Measurements from ENCODE around the gene EHF.
A peak's percentile ranks its signal among the peaks of the same experiment; 100 is the strongest.

The EHF gene

DNA sequence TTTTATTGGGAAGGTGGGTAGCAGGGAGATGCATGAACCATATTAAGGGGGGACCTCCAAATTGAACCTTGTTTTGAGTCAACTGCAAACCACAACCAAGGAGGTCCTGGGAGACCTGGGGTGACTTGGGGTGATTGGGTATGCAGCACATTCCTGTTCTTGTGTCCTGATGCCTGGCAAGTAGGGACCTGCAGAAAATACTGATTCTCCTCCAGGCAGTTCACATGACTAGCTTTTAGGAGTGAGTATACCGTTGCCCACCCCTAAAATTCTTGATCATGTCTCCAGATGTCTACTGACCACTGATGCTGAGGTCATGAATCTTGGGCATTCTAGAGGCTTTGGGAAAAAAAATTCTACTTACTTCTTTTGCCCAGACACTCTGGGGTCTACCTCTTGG is 6.3 kb downstream of the EHF start:
- DNase-seq, result no peak

DNA sequence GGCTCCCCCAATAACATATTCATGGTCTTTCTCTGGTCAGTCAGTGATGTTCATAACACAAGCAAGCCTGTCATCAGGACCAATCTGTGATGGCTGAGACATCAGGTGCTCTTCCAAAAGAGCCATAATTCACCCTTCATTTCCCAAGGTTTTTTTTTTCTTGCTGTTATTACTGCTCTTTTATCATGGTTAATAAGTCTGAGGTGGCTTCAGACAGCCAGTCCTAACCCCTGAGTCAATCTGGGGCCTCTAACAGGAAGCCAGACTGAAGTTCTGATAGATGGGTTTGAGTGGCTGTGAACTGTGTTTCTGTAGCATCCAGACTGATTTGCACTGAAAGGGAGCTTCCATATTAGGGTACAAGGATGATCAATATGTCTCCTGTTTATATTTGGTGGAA is 8.8 kb downstream of the EHF start:
- DNase-seq, result no peak

DNA sequence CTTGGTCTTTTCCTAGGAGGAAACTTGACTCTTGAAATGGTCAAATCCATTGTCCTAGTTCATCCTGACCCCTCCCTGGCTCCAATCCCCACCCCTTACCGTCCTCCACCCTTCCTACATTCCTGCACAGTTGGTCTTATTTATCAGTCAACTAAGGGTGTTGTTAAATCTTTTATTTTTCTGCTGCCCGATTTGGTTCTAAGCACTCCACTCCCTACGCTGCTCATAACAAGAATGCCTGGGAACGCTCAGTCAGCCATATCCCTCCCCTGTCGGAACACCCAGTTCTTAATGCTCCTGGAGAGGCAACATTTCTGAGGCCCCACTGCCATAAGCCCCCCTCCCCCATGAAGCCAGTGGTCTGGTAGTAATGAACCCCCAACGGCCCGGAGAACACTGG is 9.7 kb downstream of the EHF start:
- DNase-seq, result no peak

DNA sequence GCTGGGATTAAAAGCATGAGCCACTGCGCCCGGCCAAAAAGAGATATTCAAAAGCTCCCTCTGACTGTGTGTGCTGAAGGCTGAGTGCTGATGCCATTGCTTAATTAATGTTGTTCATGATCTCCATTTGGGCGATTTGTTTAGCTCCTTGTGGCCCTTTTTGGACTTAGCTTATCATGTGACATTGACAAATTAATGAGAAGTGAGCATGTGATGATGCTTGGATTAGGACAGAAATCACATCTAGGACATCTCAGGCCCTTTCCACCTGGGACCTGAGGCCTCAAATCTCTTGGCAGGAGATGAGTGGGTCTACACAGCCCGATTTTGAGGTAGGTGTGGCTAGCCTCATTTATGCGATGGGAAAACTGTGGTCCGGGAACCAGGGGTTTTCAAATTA is 10.4 kb downstream of the EHF start:
- DNase-seq, result no peak

DNA sequence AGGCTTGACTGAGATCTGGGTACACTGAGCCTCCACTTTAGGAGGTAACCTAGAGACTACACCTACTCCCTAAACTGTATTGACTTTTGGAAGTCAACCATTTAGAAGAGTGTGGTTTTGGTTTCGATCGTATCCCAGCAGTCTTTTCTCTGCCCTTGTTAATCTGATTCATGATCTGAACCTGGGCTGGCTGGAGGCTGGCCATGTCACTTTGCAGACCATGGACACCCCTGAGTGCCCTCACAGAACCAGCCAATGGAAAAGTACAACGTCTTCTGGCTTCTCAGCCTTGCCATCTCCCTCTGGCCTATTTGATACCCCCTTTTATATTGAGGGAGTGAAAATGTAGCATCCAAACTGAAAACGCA is 10.8 kb downstream of the EHF start:
- DNase-seq, result no peak

DNA sequence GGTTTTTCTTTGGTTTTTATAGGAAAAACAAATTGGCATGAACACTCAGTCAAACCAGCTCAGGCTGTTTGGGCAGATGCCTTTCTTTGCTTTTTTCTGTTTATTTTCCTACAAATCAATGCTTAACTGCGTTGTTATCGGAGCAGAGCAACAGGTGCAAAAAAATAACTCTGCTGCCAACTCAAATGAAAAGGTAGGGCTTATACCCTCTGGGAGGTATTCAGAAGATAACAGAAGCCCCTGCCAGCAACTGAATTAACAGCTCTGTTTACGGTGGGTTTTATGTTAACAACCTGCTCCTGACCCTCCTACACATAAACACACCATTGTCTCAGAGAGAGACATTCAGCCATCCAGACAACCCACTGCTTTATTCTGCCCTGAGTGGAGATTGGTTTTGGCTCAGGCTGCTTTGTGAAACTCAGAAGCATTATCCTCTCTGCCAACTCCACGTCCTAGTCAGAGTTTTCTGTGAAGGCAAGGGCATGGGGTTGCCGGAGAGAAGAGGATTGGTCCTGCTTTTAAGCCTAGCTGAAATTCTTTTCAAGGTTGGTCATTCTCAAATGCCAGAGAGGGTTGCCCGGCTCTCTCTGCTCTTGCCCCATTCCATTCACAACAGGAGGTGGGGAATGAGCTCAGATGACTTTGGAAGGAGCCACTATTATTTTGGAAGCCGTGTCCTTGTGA is 11.4 kb downstream of the EHF start:
- DNase-seq, result no peak

DNA sequence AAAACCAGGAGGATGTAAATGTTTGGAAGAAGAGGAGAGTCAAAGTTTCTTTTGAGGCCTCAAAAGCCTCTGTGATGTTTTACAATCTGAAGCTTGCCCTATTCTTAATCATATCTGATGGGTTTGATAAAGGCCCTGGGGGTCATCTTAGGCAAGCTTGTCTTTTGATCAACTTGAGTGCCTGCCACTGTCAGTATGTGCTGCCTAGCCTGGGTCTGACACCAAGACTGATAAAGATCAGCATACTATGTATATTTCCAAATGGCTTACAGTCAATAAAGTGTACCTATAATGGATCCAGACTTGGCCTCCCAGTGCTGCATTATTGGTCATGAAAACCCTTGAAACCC is 12.7 kb downstream of the EHF start:
- no peak for DNase-seq

DNA sequence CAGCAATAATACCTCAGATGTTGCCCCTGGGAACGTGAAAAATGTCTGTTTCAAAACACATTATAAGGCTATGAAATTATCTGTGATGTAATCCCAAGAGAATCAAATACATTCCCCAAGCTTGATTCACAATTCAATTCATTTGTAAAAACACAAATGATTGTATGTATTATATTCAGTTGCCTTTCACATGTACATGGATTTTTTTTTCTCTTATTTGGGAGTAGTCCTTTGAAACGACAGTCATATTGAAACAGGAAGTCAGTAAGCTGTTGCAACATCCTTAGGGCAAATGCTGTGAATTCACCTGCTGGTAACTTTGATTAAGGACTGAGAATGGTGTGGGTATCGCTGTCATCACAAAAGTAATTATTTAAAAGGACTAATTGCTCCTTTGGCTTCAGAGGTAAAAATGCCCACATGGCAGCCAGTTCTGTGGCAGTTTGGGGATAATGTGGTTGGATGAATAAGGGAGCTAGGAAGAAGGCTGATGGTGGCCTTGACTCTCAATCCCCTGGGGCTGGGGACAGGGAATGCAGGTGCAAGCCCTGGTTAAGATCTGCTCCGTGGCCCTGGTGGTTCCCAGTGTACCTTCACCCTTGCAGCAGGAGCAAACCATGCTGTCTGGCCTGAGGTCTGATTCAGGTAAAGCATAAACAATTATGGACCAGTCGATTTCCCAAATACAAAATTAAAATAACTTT is 13.2 kb downstream of the EHF start:
- no peak for DNase-seq

DNA sequence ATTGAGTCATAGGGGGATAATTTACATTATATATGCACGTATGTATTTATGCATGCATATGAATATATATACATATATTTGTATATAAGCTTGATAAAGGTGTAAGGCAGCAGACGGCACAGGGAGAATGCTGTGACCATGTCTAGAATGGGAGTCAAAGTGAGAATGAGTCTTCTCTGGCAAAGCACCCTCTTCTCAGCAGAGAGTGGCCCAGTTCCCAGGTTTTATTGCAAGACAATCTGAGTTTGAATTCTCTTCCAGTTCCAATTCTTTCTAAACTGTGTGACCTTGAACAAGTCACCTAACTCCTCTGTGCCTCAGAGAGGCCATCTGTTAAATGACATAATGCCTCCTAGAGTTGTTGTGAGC is 13.8 kb downstream of the EHF start:
- no peak for DNase-seq

DNA sequence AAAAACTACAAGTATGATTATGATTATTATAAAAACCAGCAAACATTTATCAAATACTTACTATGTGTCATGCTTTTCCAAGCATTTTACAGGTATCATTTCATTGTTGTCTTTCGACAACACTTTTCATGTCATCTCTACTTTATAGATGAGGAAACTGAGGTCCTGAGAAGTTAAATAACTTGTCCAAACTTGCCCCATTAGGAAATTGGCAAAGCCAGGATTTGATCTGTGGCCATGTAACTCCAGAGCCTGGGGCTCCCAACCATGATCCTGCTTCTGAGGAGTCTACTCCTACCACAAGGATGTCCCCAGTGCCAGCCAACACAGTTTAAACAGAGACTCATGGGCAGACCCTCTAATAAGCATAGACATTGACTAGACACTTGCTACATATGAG is 15.2 kb downstream of the EHF start:
- DNase-seq, result no peak

DNA sequence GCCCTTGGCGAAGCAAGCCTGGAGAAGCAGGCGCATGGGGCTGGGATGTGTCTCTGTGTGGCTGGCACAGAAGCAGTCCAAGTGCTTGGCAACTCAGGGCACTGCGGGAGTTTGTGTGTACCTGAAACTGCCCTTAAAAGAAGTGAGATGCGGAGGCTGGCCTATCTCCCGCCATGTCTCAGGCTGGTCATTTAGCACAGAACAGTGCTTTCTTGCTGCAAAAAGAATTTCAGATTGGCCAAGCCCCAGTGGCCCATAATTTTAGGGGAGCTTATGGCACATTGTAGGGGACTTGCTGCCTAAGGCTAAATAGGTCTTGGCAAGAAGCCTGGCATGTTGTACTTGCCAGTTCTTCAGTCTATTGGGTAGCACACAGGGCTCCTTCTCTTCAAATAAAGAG is 16.4 kb downstream of the EHF start:
- DNase-seq, result peak; percentile 32

DNA sequence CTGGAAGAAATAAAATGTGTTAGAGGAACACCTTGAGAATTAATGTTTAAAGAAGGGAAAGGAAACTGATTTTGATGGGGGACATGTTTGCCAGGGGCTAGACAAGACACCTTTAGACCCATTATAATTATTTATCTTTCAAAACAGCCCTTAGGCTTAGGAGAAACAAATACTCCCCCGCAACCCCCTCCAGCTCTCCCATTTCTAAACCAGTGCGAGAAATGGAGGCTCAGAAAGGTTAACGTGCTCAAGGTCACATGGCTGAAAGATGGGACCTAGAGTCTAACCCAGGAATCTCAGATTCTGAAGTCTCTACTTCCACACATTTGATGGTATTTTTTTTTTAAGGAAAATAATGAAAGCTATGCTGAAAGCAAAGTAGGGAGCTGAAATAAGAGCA is 18.0 kb downstream of the EHF start:
- DNase-seq, result no peak

DNA sequence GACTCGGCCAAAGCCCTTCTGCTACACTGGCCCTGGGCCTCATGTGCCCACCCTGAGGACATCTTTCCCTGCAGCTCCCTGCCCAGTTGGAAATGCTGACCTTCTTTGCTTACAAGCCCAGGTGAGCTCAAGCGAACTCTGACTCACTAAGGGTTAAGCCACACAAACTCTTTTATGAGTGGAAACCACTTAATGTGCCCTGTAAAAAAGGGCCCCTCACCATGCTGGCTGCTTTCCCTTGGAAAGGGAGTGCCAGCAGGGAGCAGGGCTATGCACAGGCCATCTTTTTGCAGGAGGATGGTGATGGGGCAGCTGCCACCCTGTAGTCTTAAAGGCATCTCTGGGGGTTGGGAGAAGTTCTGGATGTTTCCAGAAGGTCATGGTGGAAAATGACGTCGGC is 18.7 kb downstream of the EHF start:
- DNase-seq, result no peak

DNA sequence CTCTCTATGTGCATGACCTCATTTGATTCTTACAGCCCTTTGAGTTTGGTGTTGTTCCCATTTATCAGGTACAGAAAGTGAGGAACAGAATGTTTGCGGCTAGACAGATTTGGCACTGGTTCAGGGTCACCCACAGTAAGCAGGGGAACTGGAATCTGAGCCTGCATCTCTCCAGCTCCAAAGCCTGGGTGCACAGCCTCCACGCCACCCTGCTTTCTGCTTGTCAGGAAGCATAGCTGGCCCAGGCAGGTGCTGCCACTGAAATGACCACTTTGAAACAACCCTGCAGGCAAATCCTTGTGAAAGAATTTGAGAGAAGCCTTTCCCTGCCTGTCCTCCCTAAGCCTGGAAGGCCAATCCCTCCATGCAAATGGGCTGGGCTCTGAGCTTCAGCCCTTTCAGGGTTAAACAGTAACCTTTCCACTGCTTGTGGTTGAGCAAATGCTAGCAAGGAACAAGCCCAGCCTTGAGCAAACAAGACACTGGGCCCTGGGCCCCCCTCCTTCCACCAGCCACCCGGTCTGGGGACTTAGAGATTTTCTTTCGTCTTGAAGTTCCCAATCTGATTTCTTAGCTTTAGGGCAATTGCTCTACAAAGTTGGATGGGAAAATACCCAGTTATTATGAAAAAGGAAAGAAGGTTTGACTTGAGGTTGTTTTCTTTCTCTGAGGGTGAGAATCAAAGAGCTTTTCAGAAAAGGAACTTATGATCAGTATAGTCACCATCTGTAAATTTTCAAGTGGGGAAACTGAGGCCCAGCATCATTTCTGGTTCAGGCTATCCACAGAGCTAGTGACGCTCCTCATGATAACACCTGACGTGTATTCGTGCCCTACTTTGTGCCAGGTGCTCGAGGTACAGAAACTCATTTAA is 19.4 kb downstream of the EHF start:
- no peak for DNase-seq

DNA sequence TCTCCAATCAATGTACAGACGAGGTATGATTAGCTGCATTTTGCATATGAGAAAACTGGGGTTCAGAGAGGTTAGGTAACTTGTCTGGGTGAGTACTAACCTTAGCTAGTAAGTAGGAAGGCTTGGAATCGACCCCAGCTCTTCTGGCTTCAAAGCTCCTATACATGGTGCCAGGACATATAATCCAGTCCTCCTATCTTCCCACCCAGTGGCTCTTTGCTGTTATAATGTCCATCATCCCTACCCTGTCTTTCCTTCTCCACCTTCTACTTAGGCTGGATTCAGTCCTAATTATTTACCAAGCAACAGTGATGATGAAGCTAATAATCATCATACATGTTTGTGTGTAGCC is 20.0 kb downstream of the EHF start:
- no peak for DNase-seq

DNA sequence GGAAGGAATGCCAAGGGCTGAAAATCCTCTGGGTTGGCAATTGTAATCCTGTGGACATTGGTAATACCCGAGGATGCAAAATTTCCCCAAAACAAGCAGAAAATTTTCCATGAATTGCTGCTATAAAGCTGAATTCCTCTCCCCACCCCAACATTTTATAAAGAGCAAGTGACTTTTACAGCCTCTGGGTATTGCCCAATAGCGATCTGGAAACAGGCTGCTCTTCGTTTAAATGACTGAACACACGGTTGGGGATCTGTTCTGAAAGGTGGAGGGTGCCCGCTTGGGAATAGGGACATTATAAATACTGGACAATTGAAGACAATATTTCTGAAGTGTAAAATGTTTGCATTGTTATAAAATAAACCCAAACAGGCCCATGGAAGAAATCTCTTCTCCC is 20.6 kb downstream of the EHF start:
- DNase-seq, result no peak

DNA sequence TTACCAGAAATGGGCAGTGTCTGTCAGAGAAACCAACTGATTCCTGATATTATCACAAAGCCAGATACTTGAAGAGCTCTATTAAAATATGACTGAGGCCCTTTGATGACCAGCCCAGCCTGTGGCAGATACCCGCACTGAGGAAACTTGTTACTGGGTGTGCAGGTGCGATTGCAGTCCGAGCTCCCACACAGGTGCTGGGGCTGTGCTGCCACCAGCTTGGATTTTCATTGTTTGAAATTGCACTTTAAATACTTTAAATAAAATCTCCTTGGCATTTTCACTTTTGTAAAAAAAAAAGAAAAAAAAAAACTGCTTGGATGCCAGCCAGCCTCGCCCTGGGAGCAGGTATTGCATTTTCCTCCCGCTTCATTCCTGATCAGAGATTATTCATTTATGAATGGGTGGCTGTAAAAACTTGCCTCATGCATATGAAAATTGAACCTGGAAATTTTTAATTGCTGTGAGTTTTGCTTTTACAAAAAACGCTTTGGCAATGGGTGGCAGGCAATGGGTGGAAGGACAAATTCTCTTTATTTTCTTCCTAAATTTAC is 21.2 kb downstream of the EHF start:
- no peak for DNase-seq

DNA sequence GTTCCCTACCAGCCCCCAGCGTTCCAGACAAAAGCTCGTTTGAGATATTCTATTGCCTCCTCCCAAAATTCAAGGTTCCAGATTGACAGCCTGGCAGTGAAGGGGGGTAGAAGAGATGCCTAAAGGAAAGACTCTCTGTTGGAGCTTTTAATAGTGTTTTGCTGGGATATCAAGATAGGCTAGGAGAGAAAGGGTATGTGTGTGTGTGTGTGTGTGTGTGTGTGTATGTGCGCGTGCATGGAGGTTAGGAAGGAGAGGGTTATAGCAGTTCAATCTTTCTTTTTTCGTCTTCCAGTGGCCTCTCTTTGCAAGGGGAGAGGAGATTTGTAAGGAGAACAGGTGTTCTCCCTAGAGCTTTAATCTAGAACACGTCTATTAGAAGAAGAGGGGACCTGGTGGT is 22.0 kb downstream of the EHF start:
- DNase-seq, result no peak

DNA sequence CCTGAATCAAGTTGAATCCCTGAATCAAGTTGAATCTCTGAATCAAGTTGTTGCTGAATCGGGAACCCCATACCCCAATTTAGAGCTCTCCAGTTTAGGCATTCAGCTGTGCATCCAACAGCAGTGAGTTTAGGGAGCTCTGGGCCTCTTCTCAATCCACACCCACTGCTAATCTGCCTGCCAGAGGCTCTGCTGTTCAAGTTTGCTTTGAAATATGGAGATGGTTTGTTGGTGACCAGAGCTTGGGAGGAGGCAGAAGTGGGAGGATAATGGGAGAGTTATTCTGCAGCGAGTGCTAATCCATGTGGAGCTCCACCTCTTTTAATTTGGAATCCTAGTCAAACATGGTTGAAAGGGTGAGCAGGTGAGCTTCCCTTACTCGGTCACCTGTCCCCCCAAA is 22.4 kb downstream of the EHF start:
- DNase-seq, result no peak

DNA sequence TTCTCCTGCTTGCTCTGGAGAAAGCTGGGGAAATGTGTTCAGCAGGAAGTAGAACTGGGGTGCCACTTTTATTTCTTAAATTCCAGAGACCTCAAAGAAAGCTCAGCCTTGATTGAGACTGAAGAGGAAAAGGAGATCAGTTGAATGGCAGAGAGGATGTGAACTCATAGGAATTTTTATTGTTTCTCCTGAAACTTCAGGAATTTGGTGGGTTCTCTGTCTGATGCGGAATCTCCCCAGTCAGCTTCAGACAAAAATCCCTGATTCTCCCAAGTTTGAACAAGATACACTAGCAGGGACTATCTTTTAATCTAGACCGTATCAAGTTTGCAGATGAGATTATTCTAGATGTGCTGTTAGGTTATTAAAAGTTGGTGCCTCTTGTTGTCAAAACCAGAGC is 23.0 kb downstream of the EHF start:
- DNase-seq, result no peak

DNA sequence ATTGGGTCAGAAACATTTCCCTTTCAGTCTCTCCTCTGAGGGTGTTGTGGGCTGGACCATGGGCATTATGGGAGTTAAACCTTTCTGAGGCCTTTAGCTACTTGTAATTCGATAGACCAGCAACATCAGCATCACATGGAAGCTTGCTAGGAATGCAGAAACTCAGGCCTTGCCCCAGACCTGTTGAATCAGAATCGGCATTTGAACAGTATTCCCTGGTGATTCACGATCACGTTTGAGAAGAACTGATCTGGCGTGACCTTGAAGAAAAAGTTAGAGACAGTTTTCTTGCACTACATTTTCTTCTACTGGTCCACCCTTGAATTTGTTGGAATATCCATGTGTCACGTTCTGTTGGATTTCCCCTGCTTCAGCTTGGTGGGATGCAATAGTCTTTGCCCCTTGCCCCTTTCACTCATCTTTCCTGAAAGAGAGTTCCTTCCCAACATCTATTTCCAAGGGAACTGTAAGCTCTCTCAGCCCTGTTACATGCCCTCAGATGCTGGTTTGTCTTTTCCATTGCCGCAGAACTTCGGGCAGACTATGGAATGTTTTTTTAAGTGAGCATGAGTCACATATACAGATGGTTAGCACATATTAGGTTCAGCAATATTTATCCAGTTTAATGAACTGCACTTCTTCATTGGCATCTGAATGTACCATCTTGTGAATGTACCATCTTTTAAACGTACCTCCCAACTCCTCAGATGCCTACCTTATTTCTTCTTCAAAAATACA is 23.9 kb downstream of the EHF start:
- DNase-seq, result no peak

DNA sequence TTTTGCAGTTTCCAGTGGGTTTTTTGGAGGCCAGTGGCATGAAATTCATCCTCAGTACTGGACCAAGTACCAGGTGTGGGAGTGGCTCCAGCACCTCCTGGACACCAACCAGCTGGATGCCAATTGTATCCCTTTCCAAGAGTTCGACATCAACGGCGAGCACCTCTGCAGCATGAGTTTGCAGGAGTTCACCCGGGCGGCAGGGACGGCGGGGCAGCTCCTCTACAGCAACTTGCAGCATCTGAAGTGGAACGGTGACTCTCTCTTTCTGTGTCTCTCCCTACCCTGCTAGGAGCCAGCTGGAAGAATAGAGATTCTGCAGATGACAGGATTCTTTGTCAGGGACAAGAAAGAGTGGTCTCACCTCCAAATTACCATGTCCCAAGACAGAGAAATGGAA is 25.5 kb downstream of the EHF start:
- no peak for DNase-seq

DNA sequence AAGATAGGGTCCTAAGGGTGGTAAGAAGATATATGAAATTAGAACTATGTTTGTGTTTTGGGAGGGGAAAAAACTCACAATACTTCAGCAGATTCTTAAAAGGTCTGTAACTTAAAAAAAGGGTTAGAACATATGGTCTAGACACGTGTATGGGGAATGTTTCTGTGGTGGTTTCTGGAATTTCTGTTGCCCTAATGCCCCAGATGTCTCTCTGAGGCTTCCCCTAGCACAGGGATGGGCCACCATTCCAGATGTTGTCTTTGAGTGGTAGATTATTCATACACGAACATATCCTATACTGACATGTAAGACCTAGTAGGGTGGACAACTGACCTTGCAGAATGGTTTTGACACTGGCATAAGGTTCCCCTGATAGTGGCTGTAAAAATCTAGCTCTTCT is 26.2 kb downstream of the EHF start:
- no peak for DNase-seq

Data from femur (tissue), 1 donor.